Spleen (tissue), 7 donors: ENCODE measurements around the gene NFKBIL1.

Experiments
- POLR2A ChIP-seq, 3 donors: fragments of 450-650 bp; IDR thresholded peaks; one replicate each; pipeline ENCODE4 v1.5.1; 2017; ENCODE audit warnings: antibody characterized with exemption in 3 of 3, mild to moderate bottlenecking in 1 of 3
- POLR2AphosphoS5 ChIP-seq, 3 donors: sonication (generic); formaldehyde crosslinking; IDR thresholded peaks; one replicate each; pipeline ENCODE4 v1.5.1; 2017; ENCODE audit warnings: antibody characterized with exemption in 3 of 3
- TF ChIP-seq, protein P1 (sequence below), 11 experiments: fragments of 200-600 bp in 7 of 11; fragments of 450-650 bp in 4 of 11; sonication (generic) in 4 of 11; IDR thresholded peaks in 8 of 11; conservative IDR thresholded peaks in 3 of 11; 1 replicate in 7 of 11; 2 replicates in 4 of 11; pipeline versions ENCODE4 v1.4.0 to v1.8.0; 2016 to 2021; ENCODE audit warnings: antibody characterized with exemption in 11 of 11, inconsistent platforms in 4 of 11, mild to moderate bottlenecking in 1 of 11
- donor health status: DM: no; HTN: no; CAD: no; lungs with moderate emphysema.
- donor health status: DM: no; HTN: no; CAD: no.
- donor health status: DM: no; HTN: no; CAD: no.

DNA sequence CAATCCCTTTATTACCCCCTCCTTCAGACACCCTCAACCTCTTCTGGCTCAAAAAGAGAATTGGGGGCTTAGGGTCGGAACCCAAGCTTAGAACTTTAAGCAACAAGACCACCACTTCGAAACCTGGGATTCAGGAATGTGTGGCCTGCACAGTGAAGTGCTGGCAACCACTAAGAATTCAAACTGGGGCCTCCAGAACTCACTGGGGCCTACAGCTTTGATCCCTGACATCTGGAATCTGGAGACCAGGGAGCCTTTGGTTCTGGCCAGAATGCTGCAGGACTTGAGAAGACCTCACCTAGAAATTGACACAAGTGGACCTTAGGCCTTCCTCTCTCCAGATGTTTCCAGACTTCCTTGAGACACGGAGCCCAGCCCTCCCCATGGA lies 30.2 kb downstream of the NFKBIL1 start:
- TF ChIP-seq POLR2AphosphoS5 (IDR thresholded peaks at IDR 0.05) (no peak), POLR2A (IDR thresholded peaks at IDR 0.05) (no peak)
- TF ChIP-seq, protein P1, sequence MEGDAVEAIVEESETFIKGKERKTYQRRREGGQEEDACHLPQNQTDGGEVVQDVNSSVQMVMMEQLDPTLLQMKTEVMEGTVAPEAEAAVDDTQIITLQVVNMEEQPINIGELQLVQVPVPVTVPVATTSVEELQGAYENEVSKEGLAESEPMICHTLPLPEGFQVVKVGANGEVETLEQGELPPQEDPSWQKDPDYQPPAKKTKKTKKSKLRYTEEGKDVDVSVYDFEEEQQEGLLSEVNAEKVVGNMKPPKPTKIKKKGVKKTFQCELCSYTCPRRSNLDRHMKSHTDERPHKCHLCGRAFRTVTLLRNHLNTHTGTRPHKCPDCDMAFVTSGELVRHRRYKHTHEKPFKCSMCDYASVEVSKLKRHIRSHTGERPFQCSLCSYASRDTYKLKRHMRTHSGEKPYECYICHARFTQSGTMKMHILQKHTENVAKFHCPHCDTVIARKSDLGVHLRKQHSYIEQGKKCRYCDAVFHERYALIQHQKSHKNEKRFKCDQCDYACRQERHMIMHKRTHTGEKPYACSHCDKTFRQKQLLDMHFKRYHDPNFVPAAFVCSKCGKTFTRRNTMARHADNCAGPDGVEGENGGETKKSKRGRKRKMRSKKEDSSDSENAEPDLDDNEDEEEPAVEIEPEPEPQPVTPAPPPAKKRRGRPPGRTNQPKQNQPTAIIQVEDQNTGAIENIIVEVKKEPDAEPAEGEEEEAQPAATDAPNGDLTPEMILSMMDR (IDR thresholded peaks at IDR 0.05 in 8 of 11, conservative IDR thresholded peaks at IDR 0.05 in 3 of 11): no peak
